Nephron (organoid): Measurements from ENCODE around the gene SH3TC1.

Experiments used
- H3K27ac Mint-ChIP-seq, 3 experiments: 2 replicates each; pipeline ENCODE4 v1.8.0; 2020; ENCODE audit warnings: mixed read lengths in 3 of 3, mild to moderate bottlenecking in 2 of 3, moderate library complexity in 1 of 3
- H3K27me3 Mint-ChIP-seq: 2 replicates; pipeline ENCODE4 v1.8.0; 2021; ENCODE audit warnings: low read depth, mild to moderate bottlenecking, moderate library complexity, mixed read lengths
- H3K36me3 Mint-ChIP-seq: 2 replicates; pipeline ENCODE4 v1.8.0; 2020; ENCODE audit warnings: low read depth, mixed read lengths
- H3K4me1 Mint-ChIP-seq: 2 replicates; pipeline ENCODE4 v1.8.0; 2020; ENCODE audit warnings: mixed read lengths
- H3K4me3 Mint-ChIP-seq, 3 experiments: 2 replicates each; pipeline ENCODE4 v1.8.0; 2020; ENCODE audit warnings: mild to moderate bottlenecking in 3 of 3, mixed read lengths in 3 of 3, moderate library complexity in 2 of 3
- H3K9me3 Mint-ChIP-seq: 2 replicates; pipeline ENCODE4 v1.8.0; 2020; ENCODE audit warnings: mixed read lengths
- CTCF ChIP-seq, 3 experiments: fragments of 200-600 bp; sonication (generic); IDR thresholded peaks; one replicate each; pipeline ENCODE4 v1.5.0; 2021; ENCODE audit warnings: antibody characterized with exemption in 3 of 3; ENCODE audit not compliant: unreplicated experiment in 3 of 3

SH3TC1 gene

DNA sequence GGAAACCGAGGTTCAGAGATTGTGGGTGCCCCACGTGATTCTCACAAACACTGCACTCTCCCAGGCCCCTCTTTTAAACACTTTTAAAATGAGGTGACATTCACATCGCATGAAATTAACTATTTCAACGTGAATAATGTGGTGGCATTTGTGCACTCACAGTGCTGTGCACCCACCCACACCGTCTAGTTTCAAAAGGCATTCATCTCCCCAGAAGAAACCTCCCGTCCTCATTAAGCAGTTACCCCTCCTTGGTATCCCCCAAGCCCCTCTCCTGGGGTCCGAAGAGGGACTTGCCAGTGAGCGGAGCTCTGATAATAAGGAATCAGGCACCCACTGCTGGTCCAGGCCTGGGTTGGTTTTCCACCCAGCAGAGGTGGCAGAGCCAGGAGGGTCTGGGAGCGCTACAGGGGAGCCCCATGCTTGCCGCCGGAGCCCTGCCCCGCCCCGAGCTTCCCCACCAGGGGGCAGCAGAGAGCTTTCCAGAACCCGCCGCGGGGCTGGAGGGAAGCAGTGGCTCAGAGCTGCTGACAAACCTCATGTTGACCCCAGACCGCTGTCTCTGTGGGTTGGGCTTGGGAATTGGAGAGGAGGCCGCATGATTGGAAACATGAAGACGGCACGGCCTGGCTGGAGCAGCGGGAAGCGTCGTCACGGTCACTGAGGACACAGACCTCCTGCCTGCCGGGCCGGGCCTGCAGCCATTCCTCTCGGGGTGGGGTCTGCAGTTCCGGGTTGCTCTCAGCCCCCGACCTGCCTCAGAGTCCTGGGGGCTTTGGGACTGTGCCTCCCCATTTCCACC, 43.0 kb downstream of the SH3TC1 start:
- peak overlapping the region; percentile 74 to 83 (median 76) for H3K27ac Mint-ChIP-seq
- H3K4me3 Mint-ChIP-seq = no peak overlapping the region
- H3K36me3 Mint-ChIP-seq = no peaks in the 10 kb centered on the region
- no peaks in the 10 kb centered on the region for H3K9me3 Mint-ChIP-seq
- peaks cover 26% of the 10 kb centered on the region for H3K4me1 Mint-ChIP-seq
- peak; percentile 97 to 99 (median 97) for TF ChIP-seq CTCF (IDR thresholded peaks at IDR 0.05; ENCODE audit: unreplicated experiment in 3 of 3)
- no peaks in the 10 kb centered on the region for H3K27me3 Mint-ChIP-seq

DNA sequence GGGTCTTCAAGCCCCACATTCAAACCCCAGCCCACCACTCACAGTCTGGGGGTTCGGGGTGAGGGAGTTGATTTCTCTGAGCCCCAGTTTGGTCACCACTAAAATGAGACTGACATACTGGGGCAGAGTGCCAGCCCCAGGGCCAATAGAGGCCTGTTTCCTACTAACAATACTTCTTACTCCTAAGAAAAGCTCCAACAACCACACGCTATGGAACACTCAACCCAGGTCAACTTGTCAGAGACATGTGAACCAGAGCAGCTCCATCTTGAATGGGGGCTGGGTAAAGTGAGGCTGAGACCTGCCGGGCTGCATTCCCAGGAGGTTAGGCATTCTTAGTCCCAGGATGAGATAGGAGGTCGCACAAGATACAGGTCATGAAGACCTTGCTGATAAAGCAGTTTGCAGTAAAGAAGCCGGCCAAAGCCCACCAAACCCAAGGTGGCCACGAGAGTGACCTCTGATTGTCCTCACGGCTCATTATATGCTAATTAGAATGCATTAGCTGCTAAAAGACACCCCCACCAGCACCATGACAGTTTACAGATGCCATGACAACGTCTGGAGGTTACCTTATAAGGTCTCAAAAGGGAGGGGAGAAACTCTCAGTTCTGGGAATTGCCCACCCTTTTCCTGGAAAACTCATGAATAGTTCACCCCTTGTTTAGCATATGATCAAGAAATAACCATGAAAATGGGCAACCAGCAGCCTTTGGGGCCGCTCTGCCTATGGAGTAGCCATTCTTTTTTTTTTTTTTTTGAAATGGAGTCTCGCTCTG, 43.9 kb downstream of the SH3TC1 start:
- peak overlapping the region; percentile 74 to 83 (median 76) for H3K27ac Mint-ChIP-seq
- no peak for TF ChIP-seq CTCF (IDR thresholded peaks at IDR 0.05; ENCODE audit: unreplicated experiment in 3 of 3)
- H3K4me3 Mint-ChIP-seq = no peak overlapping the region
- H3K27me3 Mint-ChIP-seq = no peaks in the 10 kb centered on the region
- no peaks in the 10 kb centered on the region for H3K9me3 Mint-ChIP-seq
- H3K4me1 Mint-ChIP-seq = peaks cover 29% of the 10 kb centered on the region
- H3K36me3 Mint-ChIP-seq = no peaks in the 10 kb centered on the region

GRCh38 chr4:8244001-8244757, 45.1 kb downstream of the SH3TC1 start:
- H3K27me3 Mint-ChIP-seq = peaks cover 4% of the 10 kb centered on the region
- H3K9me3 Mint-ChIP-seq = no peaks in the 10 kb centered on the region
- no peaks in the 10 kb centered on the region for H3K36me3 Mint-ChIP-seq
- H3K27ac Mint-ChIP-seq = peak overlapping the region in 2 of 3 experiments; percentile 17 to 51
- H3K4me1 Mint-ChIP-seq = peaks cover 32% of the 10 kb centered on the region
- no peak for TF ChIP-seq CTCF (IDR thresholded peaks at IDR 0.05; ENCODE audit: unreplicated experiment in 3 of 3)
- no peak overlapping the region for H3K4me3 Mint-ChIP-seq

GRCh38 chr4:8244931-8245460, 45.9 kb downstream of the SH3TC1 start:
- H3K27ac Mint-ChIP-seq = no peak overlapping the region

More at GRCh38 chr4:8244931-8245460, 45.9 kb downstream of the SH3TC1 start:
- Mint-ChIP-seq H3K4me1 (peaks cover 32% of the 10 kb centered on the region), H3K36me3 (no peaks in the 10 kb centered on the region), H3K27me3 (peaks cover 4% of the 10 kb centered on the region), H3K9me3 (no peaks in the 10 kb centered on the region), H3K4me3 (no peak overlapping the region)
- TF ChIP-seq CTCF (IDR thresholded peaks at IDR 0.05; ENCODE audit: unreplicated experiment in 3 of 3) = no peak
